ENCODE results near the gene LHPP.

DNA sequence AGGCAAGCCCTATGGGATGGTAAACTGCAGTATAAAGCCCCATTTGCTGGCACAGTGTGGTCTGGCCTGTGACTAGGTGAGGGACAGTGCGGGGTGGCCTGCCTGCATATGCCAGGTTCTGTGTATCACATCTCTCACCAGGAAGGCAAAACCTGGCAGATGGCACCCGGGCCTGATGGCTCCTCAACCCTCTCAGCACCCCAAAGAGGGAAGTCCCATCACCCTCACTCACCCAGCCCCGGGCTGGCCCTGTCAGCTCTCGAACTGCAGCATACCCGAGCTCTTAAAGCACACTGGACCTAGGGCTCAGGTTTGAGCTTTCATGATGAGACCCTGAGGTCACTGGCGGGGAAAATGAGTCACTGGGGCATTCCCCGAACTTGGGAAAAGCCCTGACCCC is 130.5 kb downstream of the LHPP start:
- TF ChIP-seq, protein P1, sequence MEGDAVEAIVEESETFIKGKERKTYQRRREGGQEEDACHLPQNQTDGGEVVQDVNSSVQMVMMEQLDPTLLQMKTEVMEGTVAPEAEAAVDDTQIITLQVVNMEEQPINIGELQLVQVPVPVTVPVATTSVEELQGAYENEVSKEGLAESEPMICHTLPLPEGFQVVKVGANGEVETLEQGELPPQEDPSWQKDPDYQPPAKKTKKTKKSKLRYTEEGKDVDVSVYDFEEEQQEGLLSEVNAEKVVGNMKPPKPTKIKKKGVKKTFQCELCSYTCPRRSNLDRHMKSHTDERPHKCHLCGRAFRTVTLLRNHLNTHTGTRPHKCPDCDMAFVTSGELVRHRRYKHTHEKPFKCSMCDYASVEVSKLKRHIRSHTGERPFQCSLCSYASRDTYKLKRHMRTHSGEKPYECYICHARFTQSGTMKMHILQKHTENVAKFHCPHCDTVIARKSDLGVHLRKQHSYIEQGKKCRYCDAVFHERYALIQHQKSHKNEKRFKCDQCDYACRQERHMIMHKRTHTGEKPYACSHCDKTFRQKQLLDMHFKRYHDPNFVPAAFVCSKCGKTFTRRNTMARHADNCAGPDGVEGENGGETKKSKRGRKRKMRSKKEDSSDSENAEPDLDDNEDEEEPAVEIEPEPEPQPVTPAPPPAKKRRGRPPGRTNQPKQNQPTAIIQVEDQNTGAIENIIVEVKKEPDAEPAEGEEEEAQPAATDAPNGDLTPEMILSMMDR (conservative IDR thresholded peaks at IDR 0.05): no peak
- TF ChIP-seq ZFX (IDR thresholded peaks at IDR 0.05): no peak
